Dendritic cell treated with granulocyte-macrophage colony-stimulating factor and Interleukin-4, amounts not matched to agents 40 ng/mL and 50 ng/mL, for 4 days (primary cell): ENCODE data around the gene USH1C.

ENCODE experiments used
- H3K27ac Mint-ChIP-seq: one replicate; pipeline ENCODE4 v1.8.0; 2022; ENCODE audit warnings: mild to moderate bottlenecking, mixed read lengths
- H3K27me3 Mint-ChIP-seq: one replicate; pipeline ENCODE4 v1.8.0; 2022; ENCODE audit warnings: mild to moderate bottlenecking, mixed read lengths
- H3K36me3 Mint-ChIP-seq: one replicate; pipeline ENCODE4 v1.8.0; 2022; ENCODE audit warnings: low read depth, mixed read lengths
- H3K4me1 Mint-ChIP-seq: one replicate; pipeline ENCODE4 v1.8.0; 2022; ENCODE audit warnings: low read depth, mixed read lengths
- H3K4me3 Mint-ChIP-seq: one replicate; pipeline ENCODE4 v1.8.0; 2022; ENCODE audit warnings: mild to moderate bottlenecking, moderate library complexity, mixed read lengths
- H3K9me3 Mint-ChIP-seq: one replicate; pipeline ENCODE4 v1.8.0; 2022; ENCODE audit warnings: mixed read lengths
- intact Hi-C: fragments of 100-400 bp; cut with micrococcal nuclease; formaldehyde crosslinking; loops from one replicate; pipeline ENCODE4 v1.15.0; 2022

The USH1C gene

DNA sequence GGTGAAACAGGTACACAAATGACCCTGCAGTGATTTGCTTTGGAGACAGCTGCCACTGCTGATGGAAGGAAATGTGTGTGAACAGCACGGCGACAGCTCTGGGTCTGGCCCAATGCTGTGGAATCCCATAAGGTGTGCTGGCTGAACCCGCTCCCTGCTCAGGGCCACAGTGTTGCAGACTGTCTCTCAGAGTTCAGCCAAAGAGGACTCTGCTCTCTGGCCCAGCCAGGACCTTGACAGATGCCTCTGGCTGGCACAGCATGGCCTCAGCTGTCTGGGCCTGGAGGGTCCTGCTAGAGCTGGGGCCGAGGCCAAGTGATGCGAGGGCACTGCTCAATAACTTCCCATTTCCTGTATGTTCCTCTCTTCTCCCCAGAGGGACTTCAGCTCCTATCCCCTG lies 62.3 kb downstream of the USH1C start:
- no peak overlapping the region for H3K27ac Mint-ChIP-seq
- peaks cover 29% of the 10 kb centered on the region for H3K27me3 Mint-ChIP-seq
- H3K36me3 Mint-ChIP-seq: no peaks in the 10 kb centered on the region
- no peak overlapping the region for H3K4me3 Mint-ChIP-seq
- intact Hi-C loops: no loop called here
- no peaks in the 10 kb centered on the region for H3K9me3 Mint-ChIP-seq
- H3K4me1 Mint-ChIP-seq: no peaks in the 10 kb centered on the region

DNA sequence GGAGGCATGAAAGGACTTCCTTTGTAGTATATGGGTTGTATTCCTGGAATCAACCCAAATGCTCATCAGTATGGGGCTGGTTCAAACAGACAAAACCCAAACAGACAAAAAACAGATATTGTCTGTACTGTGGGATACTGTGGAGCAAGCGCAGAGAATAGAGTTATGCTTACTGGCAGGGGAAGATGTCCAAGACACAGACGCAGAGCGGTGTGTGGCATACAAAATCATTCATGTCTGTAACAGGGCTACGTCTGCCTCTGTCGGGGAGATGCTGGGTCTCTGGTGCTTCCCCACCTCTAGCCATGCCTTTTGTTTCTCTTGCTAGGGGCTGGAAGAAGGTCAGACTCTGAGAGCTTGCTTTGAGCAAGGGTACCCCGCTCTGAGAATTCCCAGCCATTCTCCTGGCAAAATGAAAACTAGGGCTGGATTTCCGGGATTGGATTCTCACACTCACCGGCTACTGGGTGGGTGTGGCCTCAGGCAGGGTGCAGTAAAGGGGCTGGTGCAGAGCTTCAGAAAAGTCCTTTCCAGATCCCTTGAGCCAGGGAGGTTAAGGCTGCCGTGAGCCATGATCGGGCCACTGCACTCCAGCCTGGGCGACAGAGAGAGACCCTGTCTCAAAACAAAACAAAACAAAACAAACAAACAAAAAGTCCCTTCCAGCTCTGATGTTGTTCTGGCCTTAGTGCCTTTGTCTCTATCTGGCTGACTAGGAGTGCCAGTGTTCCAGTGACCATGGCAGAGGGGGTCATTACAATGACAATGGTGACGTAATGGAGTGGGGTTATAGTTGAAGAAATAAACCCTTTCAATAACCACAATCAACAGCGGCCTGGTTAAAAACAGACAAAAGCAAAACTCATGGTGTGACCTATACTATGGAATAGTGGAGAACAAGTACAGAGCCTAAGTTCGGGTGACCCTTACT lies 64.7 kb downstream of the USH1C start:
- no peak overlapping the region for H3K4me3 Mint-ChIP-seq
- H3K9me3 Mint-ChIP-seq: no peaks in the 10 kb centered on the region
- peaks cover 51% of the 10 kb centered on the region for H3K27me3 Mint-ChIP-seq
- peaks cover 7% of the 10 kb centered on the region for H3K4me1 Mint-ChIP-seq
- H3K36me3 Mint-ChIP-seq: no peaks in the 10 kb centered on the region
- H3K27ac Mint-ChIP-seq: no peak overlapping the region
- intact Hi-C loops: no loop called here

DNA sequence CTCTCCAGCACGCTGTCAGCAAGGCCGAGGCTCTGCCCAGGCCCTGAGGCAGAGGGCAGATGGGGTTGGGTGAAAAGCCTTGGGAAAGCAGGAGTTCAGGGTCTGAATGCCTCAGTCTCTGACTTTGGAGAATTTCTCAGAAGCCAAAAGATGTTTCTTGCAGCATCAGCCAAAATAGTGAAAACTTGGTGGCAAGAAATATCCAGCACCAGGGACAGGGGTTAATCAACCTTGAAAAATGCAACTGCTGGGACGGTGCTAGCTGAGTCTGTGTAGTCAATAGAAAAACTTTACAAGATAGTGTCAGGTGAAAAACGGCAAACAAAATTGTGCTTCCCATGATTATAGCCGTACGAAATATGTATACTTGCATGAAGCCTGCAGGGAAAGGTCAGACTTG lies 66.1 kb downstream of the USH1C start:
- intact Hi-C loops: no loop called here
- Mint-ChIP-seq H3K27me3 (peaks cover 65% of the 10 kb centered on the region), H3K4me1 (peaks cover 7% of the 10 kb centered on the region), H3K9me3 (no peaks in the 10 kb centered on the region), H3K36me3 (no peaks in the 10 kb centered on the region), H3K27ac (no peak overlapping the region), H3K4me3 (no peak overlapping the region)

DNA sequence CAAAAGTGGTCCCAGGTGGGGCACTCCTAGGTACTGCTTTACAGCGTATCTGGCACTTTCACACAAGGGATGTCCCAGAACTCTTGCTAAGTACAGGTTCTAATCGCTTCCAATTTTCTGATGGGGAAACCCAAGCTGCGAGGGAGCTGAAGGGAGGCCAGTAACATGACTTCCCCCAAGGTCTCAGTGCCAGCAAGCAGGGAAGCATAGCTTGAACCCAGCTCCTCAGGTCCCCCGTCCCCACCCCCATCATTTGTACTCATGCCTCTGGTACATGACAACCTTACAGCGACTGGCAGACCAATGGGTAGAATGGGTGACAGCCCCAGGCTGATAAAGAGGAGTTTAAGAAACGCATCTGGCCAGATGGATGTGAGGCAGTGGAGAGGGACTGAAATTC lies 66.9 kb downstream of the USH1C start:
- no peak overlapping the region for H3K27ac Mint-ChIP-seq
- intact Hi-C loops: no loop called here
- H3K9me3 Mint-ChIP-seq: no peaks in the 10 kb centered on the region
- peaks cover 7% of the 10 kb centered on the region for H3K4me1 Mint-ChIP-seq
- H3K4me3 Mint-ChIP-seq: no peak overlapping the region
- no peaks in the 10 kb centered on the region for H3K36me3 Mint-ChIP-seq
- H3K27me3 Mint-ChIP-seq: peaks cover 68% of the 10 kb centered on the region

DNA sequence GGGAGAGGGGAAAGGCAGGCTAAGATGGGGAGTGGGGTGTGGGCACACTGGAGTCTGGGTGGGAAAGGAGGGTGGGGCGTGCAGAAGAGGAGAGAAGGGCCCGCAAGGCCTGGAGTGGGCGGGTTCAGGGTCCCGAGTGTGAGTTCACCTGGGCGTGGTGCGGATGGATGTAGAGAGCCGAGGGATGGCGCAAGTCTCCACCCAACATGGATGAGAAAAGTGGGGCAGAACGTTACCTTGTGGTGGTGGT lies 67.2 kb downstream of the USH1C start:
- peaks cover 68% of the 10 kb centered on the region for H3K27me3 Mint-ChIP-seq

DNA sequence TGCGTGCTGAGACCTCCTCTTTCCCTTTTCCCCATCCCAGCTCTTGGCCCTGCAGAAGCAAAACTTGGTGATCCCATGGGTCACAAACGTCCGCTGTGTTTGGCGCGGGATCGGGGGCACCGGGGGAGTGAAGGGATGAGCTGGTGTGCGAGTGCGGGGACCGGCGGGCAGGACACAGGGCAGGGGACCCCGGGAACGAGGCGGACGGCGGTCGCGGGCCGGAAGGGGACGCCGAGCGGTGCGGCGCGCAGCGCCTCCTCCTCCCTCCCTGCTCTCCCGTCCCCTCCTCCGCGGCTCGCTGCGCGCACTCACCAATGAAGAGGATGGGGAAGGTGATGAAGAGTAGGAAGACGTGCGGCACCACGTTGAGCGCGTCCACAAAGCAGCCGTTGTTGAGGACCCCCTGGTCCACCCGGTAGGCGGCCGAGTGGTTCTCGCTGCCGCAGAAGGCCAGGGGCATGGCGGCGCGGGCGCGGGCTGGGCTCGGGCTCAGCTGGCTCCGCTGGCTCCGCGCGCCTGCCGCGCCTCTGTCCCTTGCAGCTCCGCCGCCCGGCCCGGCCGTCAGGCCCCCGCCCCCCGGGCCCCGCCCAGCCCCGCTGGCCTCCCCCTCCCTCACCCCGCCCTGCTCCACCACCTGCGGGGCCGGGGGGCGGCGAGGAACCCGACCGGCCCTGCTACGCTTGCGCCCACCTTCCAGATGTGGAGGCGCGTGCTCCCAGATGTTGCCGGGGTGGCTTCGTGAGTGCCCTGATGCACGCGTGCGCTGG lies 67.7 kb downstream of the USH1C start, which contains the start of gene ABCC8:
TSS of gene ABCC8 (minus strand) at position 529 of the 767 bp plus-strand sequence. CDS start at position 460, 69 bp downstream.
- peaks cover 68% of the 10 kb centered on the region for H3K27me3 Mint-ChIP-seq
- H3K36me3 Mint-ChIP-seq: no peaks in the 10 kb centered on the region
- intact Hi-C loops: no loop called here
- H3K4me1 Mint-ChIP-seq: peaks cover 7% of the 10 kb centered on the region
- no peaks in the 10 kb centered on the region for H3K9me3 Mint-ChIP-seq
- H3K27ac Mint-ChIP-seq: no peak within 1 kb of the TSS
- H3K4me3 Mint-ChIP-seq: no peak within 1 kb of the TSS

More for the DNA sequence above, 67.2 kb downstream of the USH1C start:
- Mint-ChIP-seq H3K4me3 (no peak overlapping the region), H3K4me1 (peaks cover 7% of the 10 kb centered on the region), H3K27ac (no peak overlapping the region), H3K9me3 (no peaks in the 10 kb centered on the region), H3K36me3 (no peaks in the 10 kb centered on the region)
- intact Hi-C loops: no loop called here

GRCh38 chr11:17475666-17476316 lies 68.4 kb downstream of the USH1C start:
- Mint-ChIP-seq H3K4me1 (peaks cover 7% of the 10 kb centered on the region), H3K4me3 (no peak overlapping the region), H3K36me3 (no peaks in the 10 kb centered on the region), H3K27ac (no peak overlapping the region), H3K9me3 (no peaks in the 10 kb centered on the region), H3K27me3 (peaks cover 68% of the 10 kb centered on the region)
- intact Hi-C loops: no loop called here

GRCh38 chr11:17473071-17473744 lies 71.0 kb downstream of the USH1C start:
- peaks cover 53% of the 10 kb centered on the region for H3K27me3 Mint-ChIP-seq
- H3K27ac Mint-ChIP-seq: no peak overlapping the region
- H3K9me3 Mint-ChIP-seq: no peaks in the 10 kb centered on the region
- H3K36me3 Mint-ChIP-seq: no peaks in the 10 kb centered on the region
- no peak overlapping the region for H3K4me3 Mint-ChIP-seq
- H3K4me1 Mint-ChIP-seq: peaks cover 7% of the 10 kb centered on the region
- intact Hi-C loops: no loop called here

GRCh38 chr11:17472467-17472866 lies 71.7 kb downstream of the USH1C start:
- Mint-ChIP-seq H3K27me3 (peaks cover 45% of the 10 kb centered on the region), H3K9me3 (no peaks in the 10 kb centered on the region), H3K4me3 (no peak overlapping the region), H3K27ac (no peak overlapping the region), H3K36me3 (no peaks in the 10 kb centered on the region), H3K4me1 (peaks cover 7% of the 10 kb centered on the region)
- intact Hi-C loops: no loop called here

- peaks cover 7% of the 10 kb centered on the region for H3K4me1 Mint-ChIP-seq
- no peaks in the 10 kb centered on the region for H3K9me3 Mint-ChIP-seq
- peaks cover 37% of the 10 kb centered on the region for H3K27me3 Mint-ChIP-seq
- H3K4me3 Mint-ChIP-seq: no peak overlapping the region
- intact Hi-C loops: no loop called here
- no peaks in the 10 kb centered on the region for H3K36me3 Mint-ChIP-seq
- no peak overlapping the region for H3K27ac Mint-ChIP-seq
These were observed 72.7 kb downstream of the USH1C start for GRCh38 chr11:17471501-17471900.

- Mint-ChIP-seq H3K27ac (no peak overlapping the region), H3K27me3 (peaks cover 22% of the 10 kb centered on the region), H3K4me3 (no peak overlapping the region), H3K36me3 (no peaks in the 10 kb centered on the region), H3K4me1 (no peaks in the 10 kb centered on the region), H3K9me3 (no peaks in the 10 kb centered on the region)
- intact Hi-C loops: no loop called here
These were observed 74.2 kb downstream of the USH1C start for GRCh38 chr11:17469998-17470397.

- H3K36me3 Mint-ChIP-seq: no peaks in the 10 kb centered on the region
- no peak overlapping the region for H3K27ac Mint-ChIP-seq
- H3K4me1 Mint-ChIP-seq: no peaks in the 10 kb centered on the region
- intact Hi-C loops: no loop called here
- no peak overlapping the region for H3K4me3 Mint-ChIP-seq
- no peaks in the 10 kb centered on the region for H3K9me3 Mint-ChIP-seq
- H3K27me3 Mint-ChIP-seq: peaks cover 4% of the 10 kb centered on the region
These were observed 76.1 kb downstream of the USH1C start for GRCh38 chr11:17468122-17468521.

DNA sequence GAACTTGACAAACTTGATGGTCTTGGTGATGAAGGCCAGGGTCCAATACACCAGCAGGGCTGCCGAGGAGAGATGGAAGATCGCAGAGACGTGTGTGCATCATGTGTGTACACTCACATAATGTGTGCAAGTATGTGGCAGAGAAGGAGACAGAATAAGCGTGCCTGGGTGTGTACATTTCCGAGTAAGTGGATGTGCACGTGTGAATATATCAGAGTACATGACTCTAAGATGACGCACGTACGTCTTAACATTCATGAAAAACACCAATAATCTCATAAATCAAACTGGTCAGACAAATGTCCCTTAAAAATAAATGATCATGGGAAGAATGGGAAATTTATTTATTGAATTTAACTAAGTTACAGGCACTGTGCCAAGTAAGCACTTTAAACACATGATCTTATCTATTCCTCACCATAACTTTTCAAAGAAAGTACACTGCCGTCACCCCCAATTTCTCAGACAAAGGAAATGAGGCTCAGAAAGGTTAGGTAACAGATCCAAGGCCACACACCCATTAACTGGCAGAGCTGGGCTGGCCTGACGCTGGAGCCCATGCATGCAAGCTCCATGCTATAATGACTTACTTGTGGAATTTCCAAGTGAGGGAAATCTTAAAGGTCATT lies 80.6 kb downstream of the USH1C start:
- intact Hi-C loops: no loop called here
- no peak overlapping the region for H3K4me3 Mint-ChIP-seq
- no peaks in the 10 kb centered on the region for H3K4me1 Mint-ChIP-seq
- no peaks in the 10 kb centered on the region for H3K36me3 Mint-ChIP-seq
- H3K27me3 Mint-ChIP-seq: no peaks in the 10 kb centered on the region
- no peaks in the 10 kb centered on the region for H3K9me3 Mint-ChIP-seq
- no peak overlapping the region for H3K27ac Mint-ChIP-seq
